ENCODE results near the gene NRAP. TPM values are rescaled to one million over a fixed set of nuclear protein-coding genes. Genes with fewer than 3 reads are reported as not detected.

Gene NRAP
- total and polyA plus RNA-seq, 7 experiments from 2014 or later: not detected

- Mint-ChIP-seq H3K36me3 (no peaks in the 10 kb centered on the region), H3K9me3 (no peaks in the 10 kb centered on the region), H3K27ac (no peak overlapping the region), H3K4me1 (peaks cover 0 to 6% (median 0%) of the 10 kb centered on the region in 7 donors), H3K4me3 (peak overlapping the region in 1 of 10 donors; percentile 26), H3K27me3 (peaks cover 16 to 21% (median 19%) of the 10 kb centered on the region in 5 donors)
- H3K36me3 ChIP-seq (ENCODE audit: control insufficient read depth in 2 of 3, insufficient read depth in 3 of 3, low read length in 3 of 3): no peaks in the 10 kb centered on the region
- intact Hi-C loops (cut with micrococcal nuclease): no loop called here
- POLR2A ChIA-PET: no interaction called here
- DNase-seq (no peak), ATAC-seq (no peak)
- no peaks in the 10 kb centered on the region for H3K27me3 ChIP-seq (ENCODE audit: control insufficient read depth in 2 of 2, insufficient read depth in 2 of 2, low read length in 2 of 2)
- no peak overlapping the region for H3K27ac ChIP-seq (ENCODE audit: low read depth, low read length)
- H3K4me3 ChIP-seq (ENCODE audit: low read length): no peak overlapping the region
- CTCF ChIA-PET: no interaction called here
- no peaks in the 10 kb centered on the region for H3K4me1 ChIP-seq (ENCODE audit: control insufficient read depth in 2 of 2, insufficient read depth in 2 of 2, low read length in 2 of 2)
- no peaks in the 10 kb centered on the region for H3K9me3 ChIP-seq (ENCODE audit: control insufficient read depth in 2 of 3, low read length in 3 of 3)
These were observed 105.9 kb downstream of the NRAP start for GRCh38 chr10:113557903-113558321.

DNA sequence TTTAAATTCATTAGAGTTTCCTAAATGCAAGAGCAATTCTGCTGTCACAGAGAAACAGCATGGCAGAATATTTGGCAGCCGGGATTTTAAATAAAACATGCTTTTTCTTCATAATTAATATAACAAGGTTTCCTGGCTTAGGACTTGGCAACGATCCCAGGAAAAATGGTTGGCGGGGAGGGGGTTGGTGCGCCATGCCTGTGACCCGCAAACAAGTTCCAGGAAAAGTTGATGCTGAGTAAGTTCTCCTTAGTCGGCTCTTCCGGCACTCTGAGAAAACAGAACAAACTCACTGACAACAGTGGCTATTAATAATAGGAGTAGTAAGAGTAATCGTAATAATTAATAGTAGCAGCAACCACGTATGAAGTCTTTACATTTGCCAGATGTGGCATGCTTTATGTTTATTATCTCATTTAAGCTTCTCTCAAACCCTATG lies 106.4 kb downstream of the NRAP start:
- no peak overlapping the region for H3K4me3 Mint-ChIP-seq
- H3K27me3 Mint-ChIP-seq: peaks cover 16 to 21% (median 19%) of the 10 kb centered on the region in 5 donors
- ChIA-PET POLR2A (no interaction called here), CTCF (no interaction called here)
- peaks cover 0 to 4% (median 0%) of the 10 kb centered on the region in 7 donors for H3K4me1 Mint-ChIP-seq
- Histone ChIP-seq H3K4me1 (ENCODE audit: control insufficient read depth in 2 of 2, insufficient read depth in 2 of 2, low read length in 2 of 2) (no peaks in the 10 kb centered on the region), H3K4me3 (ENCODE audit: low read length) (no peak overlapping the region), H3K27me3 (ENCODE audit: control insufficient read depth in 2 of 2, insufficient read depth in 2 of 2, low read length in 2 of 2) (no peaks in the 10 kb centered on the region), H3K36me3 (ENCODE audit: control insufficient read depth in 2 of 3, insufficient read depth in 3 of 3, low read length in 3 of 3) (no peaks in the 10 kb centered on the region), H3K27ac (ENCODE audit: low read depth, low read length) (no peak overlapping the region), H3K9me3 (ENCODE audit: control insufficient read depth in 2 of 3, low read length in 3 of 3) (no peaks in the 10 kb centered on the region)
- DNase-seq: no peak
- H3K9me3 Mint-ChIP-seq: no peaks in the 10 kb centered on the region
- intact Hi-C loops (cut with micrococcal nuclease): no loop called here
- H3K36me3 Mint-ChIP-seq: no peaks in the 10 kb centered on the region
- no peak overlapping the region for H3K27ac Mint-ChIP-seq
- ATAC-seq: no peak

- Mint-ChIP-seq H3K9me3 (no peaks in the 10 kb centered on the region), H3K36me3 (no peaks in the 10 kb centered on the region), H3K27ac (no peak overlapping the region), H3K27me3 (peaks cover 18 to 25% (median 20%) of the 10 kb centered on the region in 5 donors), H3K4me1 (peaks cover 0 to 4% (median 0%) of the 10 kb centered on the region in 7 donors), H3K4me3 (no peak overlapping the region)
- Histone ChIP-seq H3K9me3 (ENCODE audit: control insufficient read depth in 2 of 3, low read length in 3 of 3) (no peaks in the 10 kb centered on the region), H3K27ac (ENCODE audit: low read depth, low read length) (no peak overlapping the region), H3K4me3 (ENCODE audit: low read length) (no peak overlapping the region), H3K4me1 (ENCODE audit: control insufficient read depth in 2 of 2, insufficient read depth in 2 of 2, low read length in 2 of 2) (no peaks in the 10 kb centered on the region), H3K36me3 (ENCODE audit: control insufficient read depth in 2 of 3, insufficient read depth in 3 of 3, low read length in 3 of 3) (no peaks in the 10 kb centered on the region), H3K27me3 (ENCODE audit: control insufficient read depth in 2 of 2, insufficient read depth in 2 of 2, low read length in 2 of 2) (no peaks in the 10 kb centered on the region)
- intact Hi-C loops (cut with micrococcal nuclease): no loop called here
- POLR2A ChIA-PET: no interaction called here
- ATAC-seq (no peak), DNase-seq (no peak)
- CTCF ChIA-PET: no interaction called here
These were observed 108.1 kb downstream of the NRAP start for GRCh38 chr10:113555751-113556150.

DNA sequence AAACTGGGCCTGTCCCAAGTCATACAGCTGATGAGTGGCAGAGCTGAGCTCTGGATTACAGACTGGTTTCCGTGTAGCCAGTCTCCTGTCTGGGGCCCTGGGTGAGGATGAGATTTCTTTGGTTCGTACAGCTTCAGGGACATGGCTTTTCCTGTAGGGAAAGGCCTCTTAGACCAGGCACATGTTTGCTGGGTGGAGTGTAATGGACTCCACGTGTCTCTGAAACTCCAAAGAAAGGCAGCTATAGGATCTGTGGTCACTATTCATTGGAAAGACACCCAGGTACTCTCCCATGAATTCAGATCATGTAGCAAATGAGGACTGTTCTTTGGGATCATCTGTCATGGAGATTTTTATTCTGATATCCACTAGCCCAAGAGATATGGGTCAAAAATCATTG lies 108.6 kb downstream of the NRAP start:
- no peak overlapping the region for H3K27ac ChIP-seq (ENCODE audit: low read depth, low read length)
- ChIA-PET CTCF (interaction anchor here (0.6 to 0.8 kb wide), 2 partner anchors 14 to 755 kb away, joined by 3 read pairs; no protein-coding TSS in a partner anchor), POLR2A (no interaction called here)
- Mint-ChIP-seq H3K27me3 (peaks cover 18 to 25% (median 20%) of the 10 kb centered on the region in 5 donors), H3K4me1 (peaks cover 0 to 7% (median 0%) of the 10 kb centered on the region in 7 donors), H3K9me3 (no peaks in the 10 kb centered on the region), H3K36me3 (no peaks in the 10 kb centered on the region), H3K4me3 (no peak overlapping the region), H3K27ac (no peak overlapping the region)
- no peak for ATAC-seq
- intact Hi-C loops (cut with micrococcal nuclease): no loop called here
- no peaks in the 10 kb centered on the region for H3K36me3 ChIP-seq (ENCODE audit: control insufficient read depth in 2 of 3, insufficient read depth in 3 of 3, low read length in 3 of 3)
- H3K4me3 ChIP-seq (ENCODE audit: low read length): no peak overlapping the region
- H3K9me3 ChIP-seq (ENCODE audit: control insufficient read depth in 2 of 3, low read length in 3 of 3): no peaks in the 10 kb centered on the region
- DNase-seq: no peak
- no peaks in the 10 kb centered on the region for H3K27me3 ChIP-seq (ENCODE audit: control insufficient read depth in 2 of 2, insufficient read depth in 2 of 2, low read length in 2 of 2)
- no peaks in the 10 kb centered on the region for H3K4me1 ChIP-seq (ENCODE audit: control insufficient read depth in 2 of 2, insufficient read depth in 2 of 2, low read length in 2 of 2)

DNA sequence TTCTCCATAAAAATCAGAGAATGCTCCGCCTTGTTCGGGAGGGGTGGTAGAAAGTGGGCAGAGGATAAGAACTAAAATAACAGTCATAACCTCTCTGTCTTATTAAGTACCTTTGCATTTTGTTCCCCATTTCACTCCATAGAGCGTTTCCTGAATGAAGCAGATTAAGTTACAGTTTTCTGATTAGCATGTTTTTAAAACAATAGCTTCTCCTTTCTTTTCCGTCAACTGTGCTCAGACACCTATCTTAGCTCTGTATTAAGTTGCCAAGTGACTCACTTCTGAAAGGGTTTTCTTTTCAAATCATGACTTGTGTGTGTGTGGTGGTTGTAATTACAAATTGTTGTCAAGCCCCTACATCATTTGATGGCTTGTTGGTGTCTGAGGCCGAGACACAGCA lies 109.6 kb downstream of the NRAP start:
- peaks cover 13 to 25% (median 18%) of the 10 kb centered on the region in 5 donors for H3K27me3 Mint-ChIP-seq
- intact Hi-C loops (cut with micrococcal nuclease): no loop called here
- H3K9me3 Mint-ChIP-seq: no peaks in the 10 kb centered on the region
- Histone ChIP-seq H3K4me1 (ENCODE audit: control insufficient read depth in 2 of 2, insufficient read depth in 2 of 2, low read length in 2 of 2) (no peaks in the 10 kb centered on the region), H3K4me3 (ENCODE audit: low read length) (no peak overlapping the region), H3K27ac (ENCODE audit: low read depth, low read length) (no peak overlapping the region), H3K27me3 (ENCODE audit: control insufficient read depth in 2 of 2, insufficient read depth in 2 of 2, low read length in 2 of 2) (no peaks in the 10 kb centered on the region), H3K9me3 (ENCODE audit: control insufficient read depth in 2 of 3, low read length in 3 of 3) (no peaks in the 10 kb centered on the region), H3K36me3 (ENCODE audit: control insufficient read depth in 2 of 3, insufficient read depth in 3 of 3, low read length in 3 of 3) (no peaks in the 10 kb centered on the region)
- no peak overlapping the region for H3K4me3 Mint-ChIP-seq
- ATAC-seq (peak; percentile 38), DNase-seq (no peak)
- POLR2A ChIA-PET: no interaction called here
- H3K4me1 Mint-ChIP-seq: peaks cover 0 to 7% (median 0%) of the 10 kb centered on the region in 7 donors
- CTCF ChIA-PET: no interaction called here
- H3K27ac Mint-ChIP-seq: peak overlapping the region in 1 of 9 donors; percentile 36
- no peaks in the 10 kb centered on the region for H3K36me3 Mint-ChIP-seq

DNA sequence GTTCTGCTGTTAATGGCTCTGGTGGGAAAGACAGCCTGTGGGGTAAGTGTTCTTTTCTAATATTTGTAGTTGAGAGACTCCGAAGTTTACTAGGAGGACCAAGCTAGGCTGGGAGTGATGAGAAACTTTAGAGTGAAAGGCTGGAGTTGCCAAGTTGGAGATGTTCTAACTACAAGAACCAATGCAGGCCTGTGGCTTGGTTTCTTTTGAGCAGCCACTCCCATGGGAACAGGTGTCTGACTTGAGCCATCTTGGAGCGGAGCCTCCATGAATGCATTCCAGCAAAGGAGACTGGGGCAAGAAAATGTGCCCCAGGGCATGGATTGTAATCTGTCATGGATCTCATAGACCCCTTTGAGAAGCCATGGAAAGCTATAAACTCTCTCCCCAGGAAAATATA lies 110.7 kb downstream of the NRAP start:
- Mint-ChIP-seq H3K27me3 (peaks cover 13 to 25% (median 15%) of the 10 kb centered on the region in 5 donors), H3K9me3 (no peaks in the 10 kb centered on the region), H3K36me3 (no peaks in the 10 kb centered on the region), H3K4me3 (no peak overlapping the region), H3K27ac (peak overlapping the region in 1 of 9 donors; percentile 36), H3K4me1 (peaks cover 0 to 7% (median 0%) of the 10 kb centered on the region in 7 donors)
- intact Hi-C loops (cut with micrococcal nuclease): no loop called here
- Histone ChIP-seq H3K4me1 (ENCODE audit: control insufficient read depth in 2 of 2, insufficient read depth in 2 of 2, low read length in 2 of 2) (no peaks in the 10 kb centered on the region), H3K9me3 (ENCODE audit: control insufficient read depth in 2 of 3, low read length in 3 of 3) (no peaks in the 10 kb centered on the region), H3K27me3 (ENCODE audit: control insufficient read depth in 2 of 2, insufficient read depth in 2 of 2, low read length in 2 of 2) (no peaks in the 10 kb centered on the region), H3K4me3 (ENCODE audit: low read length) (no peak overlapping the region), H3K36me3 (ENCODE audit: control insufficient read depth in 2 of 3, insufficient read depth in 3 of 3, low read length in 3 of 3) (no peaks in the 10 kb centered on the region), H3K27ac (ENCODE audit: low read depth, low read length) (no peak overlapping the region)
- ATAC-seq (no peak), DNase-seq (no peak)
- ChIA-PET CTCF (interaction anchor here (1.0 kb wide), 1 partner anchor 10 kb away, joined by 4 read pairs; no protein-coding TSS in a partner anchor), POLR2A (no interaction called here)

GRCh38 chr10:113552701-113553100 lies 111.1 kb downstream of the NRAP start, which contains the start of gene HABP2:
HABP2 (plus strand) TSS chr10:113553053; CDS start chr10:113553122, 69 bp downstream.
- H3K9me3 Mint-ChIP-seq: no peaks in the 10 kb centered on the region
- Histone ChIP-seq H3K27me3 (ENCODE audit: control insufficient read depth in 2 of 2, insufficient read depth in 2 of 2, low read length in 2 of 2) (no peaks in the 10 kb centered on the region), H3K27ac (ENCODE audit: low read depth, low read length) (no peak within 1 kb of the TSS), H3K9me3 (ENCODE audit: control insufficient read depth in 2 of 3, low read length in 3 of 3) (no peaks in the 10 kb centered on the region), H3K36me3 (ENCODE audit: control insufficient read depth in 2 of 3, insufficient read depth in 3 of 3, low read length in 3 of 3) (no peaks in the 10 kb centered on the region), H3K4me3 (ENCODE audit: low read length) (no peak within 1 kb of the TSS), H3K4me1 (ENCODE audit: control insufficient read depth in 2 of 2, insufficient read depth in 2 of 2, low read length in 2 of 2) (no peaks in the 10 kb centered on the region)
- peaks cover 0 to 4% (median 0%) of the 10 kb centered on the region in 7 donors for H3K4me1 Mint-ChIP-seq
- ChIA-PET POLR2A (no interaction called here), CTCF (interaction anchor here (1.0 kb wide), 1 partner anchor 11 kb away, joined by 4 read pairs; no protein-coding TSS in a partner anchor)
- peaks cover 12 to 22% (median 13%) of the 10 kb centered on the region in 5 donors for H3K27me3 Mint-ChIP-seq
- no peak within 1 kb of the TSS for H3K4me3 Mint-ChIP-seq
- peak within 1 kb of the TSS in 1 of 9 donors; percentile 36 for H3K27ac Mint-ChIP-seq
- H3K36me3 Mint-ChIP-seq: no peaks in the 10 kb centered on the region
- intact Hi-C loops (cut with micrococcal nuclease): no loop called here
- DNase-seq (no peak), ATAC-seq (no peak)

Data from naive thymus-derived CD4-positive, alpha-beta T cell (primary cell).